Stimulated activated CD8-positive, alpha-beta memory T cell treated with anti-CD3 and anti-CD28 coated beads, Interleukin-15, amount 100 ng/mL, for 4 hours (primary cell): ENCODE measurements around the gene PLEKHF1.
"Not testable (repeated sequence)": the region's sequence is repeated elsewhere in the genome, so short reads cannot be mapped to it uniquely, and the experiment has no call there.

Experiments used
- DNase-seq, 2 donors: peaks; one replicate each; pipeline ENCODE4 v3.0.0-alpha.2; 2020; ENCODE audit warnings: low read depth in 2 of 2

PLEKHF1 gene

GRCh38 chr19:29700498-29700897 lies 35.2 kb downstream of the PLEKHF1 start:
- DNase-seq: no peak

GRCh38 chr19:29702161-29702962 lies 37.1 kb downstream of the PLEKHF1 start:
- DNase-seq: no peak

- DNase-seq: no peak
Observed at GRCh38 chr19:29702963-29703320, 37.7 kb downstream of the PLEKHF1 start.

- no peak for DNase-seq
Observed at GRCh38 chr19:29704562-29705558, 39.6 kb downstream of the PLEKHF1 start.

- DNase-seq: no peak
Observed at GRCh38 chr19:29705706-29706105, 40.4 kb downstream of the PLEKHF1 start.

- DNase-seq: no peak
Observed at GRCh38 chr19:29706635-29707034, 41.4 kb downstream of the PLEKHF1 start.

- DNase-seq: no peak
Observed at GRCh38 chr19:29708554-29709439, 43.5 kb downstream of the PLEKHF1 start.

- not testable (repeated sequence) for DNase-seq
Observed at GRCh38 chr19:29709440-29709798, 44.2 kb downstream of the PLEKHF1 start.

- DNase-seq: no peak
Observed at GRCh38 chr19:29711584-29712132, 46.4 kb downstream of the PLEKHF1 start.

GRCh38 chr19:29712744-29713516 lies 47.7 kb downstream of the PLEKHF1 start:
- no peak for DNase-seq

GRCh38 chr19:29714371-29714952 lies 49.2 kb downstream of the PLEKHF1 start:
- no peak for DNase-seq

- DNase-seq: peak in 1 of 2 donors; percentile 41
Observed at GRCh38 chr19:29714953-29715700, 49.9 kb downstream of the PLEKHF1 start, which contains the start of gene C19orf12. Gene C19orf12, minus strand, starts transcription at chr19:29715261. Its CDS starts 6,848 bp downstream, at chr19:29708413.

GRCh38 chr19:29715701-29716581 lies 50.7 kb downstream of the PLEKHF1 start:
- no peak for DNase-seq

- no peak for DNase-seq
Observed at GRCh38 chr19:29717051-29717450, 51.8 kb downstream of the PLEKHF1 start.

GRCh38 chr19:29724102-29724641 lies 58.9 kb downstream of the PLEKHF1 start:
- DNase-seq: no peak

GRCh38 chr19:29724746-29725145 lies 59.5 kb downstream of the PLEKHF1 start:
- no peak for DNase-seq
